Kidney (tissue), 14 donors: Measurements from ENCODE around the gene DIPK1B. TPM values are rescaled to one million over a fixed set of nuclear protein-coding genes. Genes with fewer than 3 reads are reported as not detected.

Experiments
- DNase-seq, 5 donors: peaks; one replicate each; pipeline ENCODE4 v3.0.0-alpha.2; 2013 to 2020
- FAIRE-seq: peaks from 2 replicates; lab custom pipeline; 2012; peaks lifted over from hg19 to GRCh38; lab: Jason Lieb, UNC
- H3K27ac ChIP-seq, 2 donors: one replicate each; pipeline ENCODE4 v1.7.0; 2013; ENCODE audit warnings: low read depth in 2 of 2, low read length in 2 of 2, inconsistent platforms in 1 of 2
- H3K27me3 ChIP-seq: one replicate; pipeline ENCODE4 v1.7.1; 2013; ENCODE audit warnings: low read length, inconsistent platforms; ENCODE audit not compliant: control insufficient read depth, insufficient read depth
- H3K36me3 ChIP-seq, 3 donors: one replicate each; pipeline versions ENCODE4 v1.7.0 to v1.7.1; 2013; ENCODE audit warnings: low read length in 3 of 3, control low read depth in 1 of 3, inconsistent platforms in 1 of 3; ENCODE audit not compliant: insufficient read depth in 3 of 3, control insufficient read depth in 2 of 3
- H3K4me1 ChIP-seq, 3 donors: one replicate each; pipeline versions ENCODE4 v1.7.0 to v1.7.1; 2013; ENCODE audit warnings: low read length in 3 of 3, inconsistent platforms in 1 of 3, low read depth in 1 of 3; ENCODE audit not compliant: control insufficient read depth in 2 of 3, insufficient read depth in 2 of 3
- H3K4me3 ChIP-seq, 3 donors: one replicate each; pipeline versions ENCODE4 v1.7.0 to v1.8.1; 2013; ENCODE audit warnings: low read length in 3 of 3, control low read depth in 1 of 3, inconsistent platforms in 1 of 3
- H3K9ac ChIP-seq, 3 donors: one replicate each; pipeline versions ENCODE4 v1.7.0 to v1.7.1; 2013; ENCODE audit warnings: low read length in 3 of 3, control low read depth in 1 of 3, inconsistent platforms in 1 of 3
- H3K9me3 ChIP-seq, 3 donors: one replicate each; pipeline versions ENCODE4 v1.7.0 to v1.7.1; 2013; ENCODE audit warnings: low read length in 3 of 3, control low read depth in 1 of 3, inconsistent platforms in 1 of 3; ENCODE audit not compliant: control insufficient read depth in 2 of 3, insufficient read depth in 1 of 3
- intact Hi-C: fragments of 100-400 bp; cut with DNase I; formaldehyde crosslinking; loops from one replicate; pipeline ENCODE4 v1.11.1; 2022
- polyA plus RNA-seq: library from polyadenylated mRNA; stranded (reverse); fragments of 350-450 nt; fragmentation: Illumina TruSeq; extraction: RNeasy Lipid Tissue Mini Kit (QIAGEN cat#74804); gene quantifications from one replicate; pipeline ENCODE4 v1.2.3, GENCODE V29; 2014; ENCODE audit warnings: low read depth, low replicate concordance; ENCODE audit not compliant: insufficient read depth
- total RNA-seq: library from RNA; stranded (reverse); fragmentation: NEBNext Ultra II Directional; extraction: Animal tissue kit (Norgen Biotek cat#: 25700); gene quantifications from one replicate; pipeline ENCODE4 v1.2.1, GENCODE V29; 2021
- TF ChIP-seq, protein P1 (sequence below): IDR thresholded peaks from 3 replicates; pipeline ENCODE4 v1.5.1; 2012; ENCODE audit warnings: mild to moderate bottlenecking, moderate library complexity, borderline replicate concordance; ENCODE audit not compliant: insufficient read depth; ENCODE audit errors: extremely low read depth
- donor health status: control.
- donor health status: control.
- donor health status: control.
- donor health status: control.
- donor health status: control.
- donor health status: DM: yes; HTN: yes; CAD: no.
- donor health status: Normal renal cell carcinoma (clear cell type).

Gene DIPK1B
- total and polyA plus RNA-seq, 2 donors from 2014 or later, result 7.5 to 22.6 TPM

DNA sequence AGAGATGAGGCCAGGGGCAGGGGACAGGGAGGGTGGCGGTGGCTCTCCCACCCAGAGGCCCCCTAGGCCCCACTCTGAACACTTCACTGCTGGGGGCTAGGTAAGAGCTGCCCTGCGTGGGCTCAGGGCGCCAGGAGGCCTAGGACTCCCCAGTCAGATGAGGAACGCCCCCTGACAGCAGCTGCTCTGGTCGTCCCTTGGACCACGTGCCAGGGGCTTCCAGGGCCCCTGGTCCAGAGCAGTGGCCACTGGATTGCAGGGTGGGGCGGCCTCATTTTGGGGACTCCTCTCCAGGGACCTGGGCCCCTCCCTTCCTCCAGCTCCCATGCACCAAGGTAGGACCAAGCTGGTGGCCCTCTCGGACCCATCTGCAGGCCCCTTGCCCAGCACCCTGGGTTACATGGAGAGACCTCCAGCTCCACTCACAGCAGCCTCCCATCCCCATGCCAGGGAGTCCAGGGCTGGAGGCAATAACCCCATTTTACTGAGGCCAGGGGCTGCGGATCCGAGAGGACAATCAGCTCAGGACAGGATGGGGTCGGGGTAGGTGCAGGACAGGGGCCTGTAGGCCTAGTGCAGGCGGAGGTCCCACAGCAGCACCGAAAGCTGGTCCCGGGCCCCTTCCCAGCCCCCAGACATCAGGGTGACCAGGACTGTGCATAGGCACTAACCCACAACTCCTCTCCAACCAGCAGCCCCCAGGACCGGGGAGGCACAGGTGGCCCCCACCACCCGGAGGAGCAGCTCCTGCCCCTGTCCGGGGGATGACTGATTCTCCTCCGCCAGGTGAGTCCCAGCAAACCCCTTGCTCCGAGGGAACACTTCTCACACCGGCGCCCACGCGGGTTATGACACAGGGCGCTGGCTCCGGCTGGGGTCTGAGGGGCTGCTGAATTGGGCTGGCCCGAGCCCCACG is 48.1 kb upstream of the DIPK1B start:
- no peak for DNase-seq
- TF ChIP-seq, protein P1, sequence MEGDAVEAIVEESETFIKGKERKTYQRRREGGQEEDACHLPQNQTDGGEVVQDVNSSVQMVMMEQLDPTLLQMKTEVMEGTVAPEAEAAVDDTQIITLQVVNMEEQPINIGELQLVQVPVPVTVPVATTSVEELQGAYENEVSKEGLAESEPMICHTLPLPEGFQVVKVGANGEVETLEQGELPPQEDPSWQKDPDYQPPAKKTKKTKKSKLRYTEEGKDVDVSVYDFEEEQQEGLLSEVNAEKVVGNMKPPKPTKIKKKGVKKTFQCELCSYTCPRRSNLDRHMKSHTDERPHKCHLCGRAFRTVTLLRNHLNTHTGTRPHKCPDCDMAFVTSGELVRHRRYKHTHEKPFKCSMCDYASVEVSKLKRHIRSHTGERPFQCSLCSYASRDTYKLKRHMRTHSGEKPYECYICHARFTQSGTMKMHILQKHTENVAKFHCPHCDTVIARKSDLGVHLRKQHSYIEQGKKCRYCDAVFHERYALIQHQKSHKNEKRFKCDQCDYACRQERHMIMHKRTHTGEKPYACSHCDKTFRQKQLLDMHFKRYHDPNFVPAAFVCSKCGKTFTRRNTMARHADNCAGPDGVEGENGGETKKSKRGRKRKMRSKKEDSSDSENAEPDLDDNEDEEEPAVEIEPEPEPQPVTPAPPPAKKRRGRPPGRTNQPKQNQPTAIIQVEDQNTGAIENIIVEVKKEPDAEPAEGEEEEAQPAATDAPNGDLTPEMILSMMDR, result no peak
- Histone ChIP-seq H3K9ac (peak overlapping the region in 2 of 3 donors; percentile 48 to 67), H3K27me3 (no peaks in the 10 kb centered on the region), H3K9me3 (no peaks in the 10 kb centered on the region), H3K36me3 (no peaks in the 10 kb centered on the region), H3K27ac (peak overlapping the region; percentile 78 to 88), H3K4me1 (no peaks in the 10 kb centered on the region), H3K4me3 (peak overlapping the region in 2 of 3 donors; percentile 54 to 55)
- no peak for FAIRE-seq
- intact Hi-C loops, result no loop called here

GRCh38 chr9:136665111-136665703 is 47.2 kb upstream of the DIPK1B start:
- FAIRE-seq (no peak), DNase-seq (peak in 2 of 5 donors; percentile 49 to 72)
- Histone ChIP-seq H3K4me3 (peak overlapping the region in 2 of 3 donors; percentile 42 to 54), H3K9me3 (no peaks in the 10 kb centered on the region), H3K4me1 (no peaks in the 10 kb centered on the region), H3K27ac (peak overlapping the region; percentile 14 to 78), H3K27me3 (no peaks in the 10 kb centered on the region), H3K9ac (peak overlapping the region in 1 of 3 donors; percentile 55), H3K36me3 (no peaks in the 10 kb centered on the region)
- TF ChIP-seq, protein P1, result peak; percentile 2
- intact Hi-C loops, result no loop called here

GRCh38 chr9:136665704-136666371 is 46.5 kb upstream of the DIPK1B start:
- intact Hi-C loops, result no loop called here
- no peaks in the 10 kb centered on the region for H3K36me3 ChIP-seq
- DNase-seq (no peak), FAIRE-seq (no peak)
- TF ChIP-seq, protein P1, result no peak
- no peak overlapping the region for H3K4me3 ChIP-seq
- no peaks in the 10 kb centered on the region for H3K9me3 ChIP-seq
- no peak overlapping the region for H3K9ac ChIP-seq
- no peak overlapping the region for H3K27ac ChIP-seq
- peaks cover 0 to 3% (median 0%) of the 10 kb centered on the region in 3 donors for H3K4me1 ChIP-seq
- H3K27me3 ChIP-seq, result no peaks in the 10 kb centered on the region
